Activated naive CD4-positive, alpha-beta T cell treated with anti-CD3 and anti-CD28 coated beads for 36 hours (primary cell): ENCODE measurements around the gene NEURL1B. TPM values are rescaled to one million over a fixed set of nuclear protein-coding genes. Genes with fewer than 3 reads are reported as not detected.

Experiments
- CTCF ChIA-PET: fragments of 350-600 bp; sonication (Branson Sonifier 250); formaldehyde crosslinking; loops from one replicate; lab custom pipeline; 2021; ENCODE audit warnings: antibody characterized with exemption; lab: Charles Lee
- DNase-seq: peaks from one replicate; pipeline ENCODE4 v3.0.0-alpha.2; 2020
- H3K27ac Mint-ChIP-seq: one replicate; pipeline ENCODE4 v1.8.0; 2021; ENCODE audit warnings: mild to moderate bottlenecking, mixed read lengths
- H3K27me3 Mint-ChIP-seq: one replicate; pipeline ENCODE4 v1.8.0; 2021; ENCODE audit warnings: low read depth, mixed read lengths
- H3K36me3 Mint-ChIP-seq: one replicate; pipeline ENCODE4 v1.8.0; 2021; ENCODE audit warnings: low read depth, mixed read lengths
- H3K4me1 Mint-ChIP-seq: one replicate; pipeline ENCODE4 v1.8.0; 2021; ENCODE audit warnings: low read depth, mixed read lengths
- H3K4me3 Mint-ChIP-seq: one replicate; pipeline ENCODE4 v1.8.0; 2021; ENCODE audit warnings: mild to moderate bottlenecking, moderate library complexity, mixed read lengths
- H3K9me3 Mint-ChIP-seq: one replicate; pipeline ENCODE4 v1.8.0; 2021; ENCODE audit warnings: mixed read lengths
- intact Hi-C: fragments of 100-400 bp; cut with micrococcal nuclease; formaldehyde crosslinking; loops from one replicate; pipeline ENCODE4 v1.15.1; 2023
- total RNA-seq, 2 experiments: library from RNA; stranded (reverse); gene quantifications; one replicate each; pipeline ENCODE4 v1.2.3, GENCODE V29; 2021

The NEURL1B gene
- total RNA-seq, 2 experiments from 2014 or later = 0.57 to 0.64 TPM

DNA sequence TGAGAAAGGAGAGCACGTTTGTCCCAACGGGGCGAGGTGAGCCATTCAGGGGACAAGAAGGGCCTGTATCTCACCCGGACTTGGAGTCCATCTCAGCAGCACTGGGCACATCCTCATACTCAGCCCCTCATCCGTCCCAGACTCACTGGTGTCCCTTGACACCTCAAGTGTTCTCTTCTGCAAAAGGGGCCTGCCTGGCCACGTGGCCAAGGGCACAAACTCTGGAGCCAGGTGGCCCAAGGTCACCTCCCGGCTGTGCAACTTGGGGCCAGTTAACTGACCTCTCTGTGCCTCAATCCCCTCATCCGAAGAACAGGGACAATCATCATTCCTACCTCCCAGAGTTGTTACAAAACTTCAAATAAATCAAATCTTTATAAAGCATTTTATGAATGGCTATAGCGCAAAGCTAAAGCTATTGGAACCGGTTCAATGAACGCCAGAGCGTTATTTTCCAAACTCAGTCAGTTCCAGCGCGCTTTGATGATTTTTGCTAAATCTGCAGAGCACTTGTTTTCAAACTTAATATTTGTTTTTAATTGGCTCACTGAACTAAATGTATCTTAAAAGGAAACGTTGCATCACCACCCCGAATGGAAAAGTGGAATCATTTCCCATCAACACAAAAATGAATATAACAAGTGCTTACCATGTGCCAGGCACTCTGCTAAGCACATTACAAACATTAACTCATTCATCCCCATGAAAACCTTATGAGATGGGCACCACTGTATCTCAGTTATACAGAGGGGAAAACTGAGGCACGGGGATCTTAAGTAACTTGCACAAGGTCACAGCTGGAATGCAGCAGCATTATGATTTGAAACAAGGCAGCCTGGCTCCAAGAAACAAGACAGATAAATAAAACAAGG, 80.6 kb downstream of the NEURL1B start:
- CTCF ChIA-PET = interaction anchor here (0.6 to 1.4 kb wide), 4 partner anchors 17 to 243 kb away, joined by 3 to 6 read pairs (median 4); no protein-coding TSS in a partner anchor
- no peaks in the 10 kb centered on the region for H3K27me3 Mint-ChIP-seq
- peaks cover 5% of the 10 kb centered on the region for H3K4me1 Mint-ChIP-seq
- H3K36me3 Mint-ChIP-seq = no peaks in the 10 kb centered on the region
- H3K4me3 Mint-ChIP-seq = no peak overlapping the region
- H3K9me3 Mint-ChIP-seq = no peaks in the 10 kb centered on the region
- DNase-seq = no peak
- intact Hi-C loops = no loop called here
- H3K27ac Mint-ChIP-seq = no peak overlapping the region

DNA sequence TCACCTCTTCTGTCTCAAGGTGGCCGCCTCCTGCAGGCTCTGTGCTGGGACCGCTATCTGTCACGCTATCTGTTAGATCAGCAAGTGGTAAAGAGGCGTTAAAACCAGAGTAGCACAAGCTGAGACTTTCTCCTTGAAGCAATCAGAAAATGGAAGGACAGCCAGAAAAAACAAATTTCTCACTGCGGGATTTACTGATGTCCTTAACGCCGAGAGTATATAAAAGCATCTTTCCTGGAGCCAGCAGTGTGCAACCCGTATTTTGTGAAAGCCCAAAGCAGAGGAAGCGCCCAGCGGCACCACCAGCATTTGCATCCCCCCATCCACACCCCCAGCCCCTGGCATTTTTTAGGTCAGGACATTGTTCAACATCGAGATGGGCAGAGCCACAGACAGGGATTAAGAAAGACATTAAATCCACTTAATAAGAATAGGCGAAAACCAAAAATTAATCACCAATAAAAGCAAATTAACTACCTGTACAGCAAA, 81.3 kb downstream of the NEURL1B start:
- intact Hi-C loops = no loop called here
- H3K36me3 Mint-ChIP-seq = no peaks in the 10 kb centered on the region
- H3K9me3 Mint-ChIP-seq = no peaks in the 10 kb centered on the region
- H3K4me3 Mint-ChIP-seq = no peak overlapping the region
- no peak overlapping the region for H3K27ac Mint-ChIP-seq
- H3K27me3 Mint-ChIP-seq = no peaks in the 10 kb centered on the region
- H3K4me1 Mint-ChIP-seq = peaks cover 5% of the 10 kb centered on the region
- no peak for DNase-seq
- CTCF ChIA-PET = interaction anchor here (0.6 to 3.4 kb wide), 4 partner anchors 8 to 116 kb away, joined by 3 to 19 read pairs (median 4); no protein-coding TSS in a partner anchor

DNA sequence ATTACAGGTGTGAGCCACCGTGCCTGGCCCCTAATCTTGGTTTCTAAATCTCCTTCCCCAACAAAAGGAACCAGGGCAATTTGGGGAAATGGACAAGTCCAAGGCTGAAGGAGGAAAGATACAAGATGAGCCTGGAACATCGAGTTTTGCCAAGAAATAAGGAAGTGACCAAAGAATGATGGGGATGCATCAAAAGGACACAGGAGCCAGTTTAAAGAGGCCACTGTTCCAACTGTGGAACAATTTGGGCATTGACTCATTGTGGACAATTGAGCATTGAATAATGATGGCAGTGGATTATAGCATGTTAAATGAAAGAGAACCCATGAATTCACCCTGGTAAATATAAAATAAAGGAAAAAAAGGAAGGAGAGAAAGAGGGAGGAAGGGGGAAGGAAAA, 82.4 kb downstream of the NEURL1B start:
- H3K4me3 Mint-ChIP-seq = no peak overlapping the region
- no peaks in the 10 kb centered on the region for H3K9me3 Mint-ChIP-seq
- H3K4me1 Mint-ChIP-seq = peaks cover 5% of the 10 kb centered on the region
- H3K27me3 Mint-ChIP-seq = no peaks in the 10 kb centered on the region
- no peak for DNase-seq
- CTCF ChIA-PET = interaction anchor here (3.4 kb wide), 1 partner anchor 9 kb away, joined by 19 read pairs; no protein-coding TSS in a partner anchor
- H3K36me3 Mint-ChIP-seq = no peaks in the 10 kb centered on the region
- H3K27ac Mint-ChIP-seq = no peak overlapping the region
- intact Hi-C loops = no loop called here

DNA sequence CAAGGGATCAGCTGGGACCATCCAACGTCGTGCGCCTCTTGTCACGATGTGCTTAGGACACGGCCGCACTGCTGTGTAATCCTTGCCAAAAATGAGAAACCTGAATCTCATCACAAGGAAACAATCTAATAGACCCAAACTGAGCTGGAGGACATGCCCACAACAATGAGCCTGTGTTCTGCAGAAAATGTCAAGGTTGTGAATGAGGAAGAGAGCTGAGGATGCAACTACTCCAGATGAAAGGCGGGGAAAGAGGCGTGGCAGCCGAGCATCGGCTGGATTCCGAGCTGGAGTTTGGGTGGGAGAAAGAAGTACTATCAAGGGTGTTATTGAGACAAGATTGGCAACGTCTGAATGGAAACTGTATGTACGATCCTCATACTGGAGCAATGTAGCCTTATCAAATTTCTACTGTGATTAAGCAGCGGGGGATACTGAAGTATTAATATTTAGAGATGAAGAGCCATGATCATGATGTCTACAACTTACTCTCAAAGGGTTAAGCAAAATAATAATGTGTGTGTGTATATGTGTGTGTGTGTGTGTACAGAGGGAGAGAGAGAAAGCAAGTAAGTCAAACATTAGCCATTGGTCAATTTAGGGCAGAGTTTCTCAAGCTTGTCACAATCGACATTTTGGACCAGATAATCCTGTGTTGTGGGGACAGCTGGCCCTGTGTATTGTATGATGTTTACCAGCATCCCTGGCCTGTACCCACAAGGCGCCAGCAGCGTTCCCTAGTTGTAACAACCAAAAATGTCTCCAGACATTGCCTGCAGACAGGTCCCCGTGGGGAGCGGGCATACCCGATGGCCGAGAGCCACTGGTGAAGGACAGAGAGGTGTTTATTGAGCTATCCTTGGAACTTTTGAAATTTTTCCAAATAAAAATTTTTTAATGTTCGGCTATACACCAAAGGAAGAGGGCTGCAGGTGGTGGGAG, 83.5 kb downstream of the NEURL1B start:
- H3K4me1 Mint-ChIP-seq = peaks cover 5% of the 10 kb centered on the region
- intact Hi-C loops = no loop called here
- no peaks in the 10 kb centered on the region for H3K36me3 Mint-ChIP-seq
- no peaks in the 10 kb centered on the region for H3K27me3 Mint-ChIP-seq
- H3K9me3 Mint-ChIP-seq = no peaks in the 10 kb centered on the region
- no peak for DNase-seq
- CTCF ChIA-PET = interaction anchor here (0.7 to 3.4 kb wide), 2 partner anchors 10 to 209 kb away, joined by 3 to 19 read pairs; no protein-coding TSS in a partner anchor
- H3K27ac Mint-ChIP-seq = no peak overlapping the region
- H3K4me3 Mint-ChIP-seq = no peak overlapping the region

DNA sequence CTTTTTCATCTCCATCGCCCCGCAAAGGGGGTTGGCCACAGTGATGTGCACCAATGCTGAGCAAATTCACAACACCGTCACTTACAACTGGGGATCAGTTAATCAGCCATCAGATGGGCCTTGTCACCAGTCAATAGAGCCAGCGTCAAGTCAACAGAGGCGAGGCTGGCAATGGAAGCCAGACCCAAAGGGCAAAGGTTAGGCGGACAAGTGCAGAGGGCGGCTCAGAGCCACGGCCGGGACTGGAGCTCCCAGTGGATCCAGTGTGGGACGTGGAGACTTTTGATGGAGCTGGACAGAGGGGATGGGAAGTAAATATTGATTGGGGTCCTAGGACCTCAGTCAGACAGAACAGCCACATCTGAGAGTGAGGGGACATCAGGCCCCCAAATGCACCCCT, 84.2 kb downstream of the NEURL1B start:
- Mint-ChIP-seq H3K4me1 (peaks cover 5% of the 10 kb centered on the region), H3K36me3 (no peaks in the 10 kb centered on the region), H3K9me3 (no peaks in the 10 kb centered on the region)

DNA sequence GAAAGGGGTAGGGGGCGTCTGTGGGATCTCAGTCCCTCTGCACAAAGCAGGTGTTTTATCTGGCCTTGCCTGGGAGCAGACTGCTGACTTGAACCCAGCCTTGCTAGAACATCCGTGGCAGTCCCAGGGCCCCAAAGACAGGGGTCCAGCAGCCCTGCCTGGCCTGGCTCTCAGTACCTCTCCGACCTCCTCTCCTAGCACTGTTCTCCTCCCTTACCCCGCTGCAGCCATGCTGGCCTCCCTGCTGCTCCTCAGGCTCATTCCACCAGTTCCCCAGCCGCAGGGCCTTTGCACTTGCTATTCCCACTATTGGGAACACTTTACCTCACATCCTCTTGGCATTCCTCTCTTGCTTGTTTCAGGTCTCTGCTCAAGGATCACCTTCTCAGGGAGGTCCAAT, 84.7 kb downstream of the NEURL1B start:
- H3K27me3 Mint-ChIP-seq = no peaks in the 10 kb centered on the region
- no peaks in the 10 kb centered on the region for H3K36me3 Mint-ChIP-seq
- H3K4me3 Mint-ChIP-seq = no peak overlapping the region

More for the DNA sequence above, 84.2 kb downstream of the NEURL1B start:
- intact Hi-C loops = no loop called here
- Mint-ChIP-seq H3K27me3 (no peaks in the 10 kb centered on the region), H3K27ac (no peak overlapping the region), H3K4me3 (no peak overlapping the region)
- CTCF ChIA-PET = interaction anchor here (3.4 kb wide), 1 partner anchor 11 kb away, joined by 19 read pairs; no protein-coding TSS in a partner anchor
- no peak for DNase-seq

DNA sequence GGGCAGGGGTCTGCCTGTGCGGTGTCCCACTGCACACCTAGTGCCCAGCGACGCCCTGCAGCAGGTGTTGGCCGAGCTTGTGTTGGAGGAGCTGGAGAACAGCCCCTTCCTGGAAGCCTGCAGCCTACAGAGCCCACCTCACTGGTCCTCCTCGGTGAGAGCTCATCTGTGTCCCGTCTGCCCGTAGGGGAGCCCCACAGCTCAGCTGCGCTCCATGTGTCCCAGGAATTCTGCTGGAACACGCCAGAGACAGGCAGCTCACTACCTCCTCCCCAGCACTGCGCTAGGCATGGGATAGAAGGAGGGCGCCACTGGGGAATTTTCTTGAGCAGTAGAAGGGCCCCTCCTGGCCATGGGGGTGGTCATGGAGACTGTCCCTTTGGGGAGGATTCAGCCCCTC, 85.9 kb downstream of the NEURL1B start:
- CTCF ChIA-PET = interaction anchor here (0.8 to 1.0 kb wide), 2 partner anchors 12 to 206 kb away, joined by 3 to 5 read pairs; no protein-coding TSS in a partner anchor
- H3K27me3 Mint-ChIP-seq = no peaks in the 10 kb centered on the region
- no peaks in the 10 kb centered on the region for H3K36me3 Mint-ChIP-seq

More for the DNA sequence above, 84.7 kb downstream of the NEURL1B start:
- Mint-ChIP-seq H3K27ac (no peak overlapping the region), H3K9me3 (no peaks in the 10 kb centered on the region), H3K4me1 (peaks cover 5% of the 10 kb centered on the region)
- CTCF ChIA-PET = interaction anchor here (1.0 to 3.4 kb wide), 2 partner anchors 11 to 12 kb away, joined by 5 to 19 read pairs; no protein-coding TSS in a partner anchor
- intact Hi-C loops = no loop called here
- no peak for DNase-seq

DNA sequence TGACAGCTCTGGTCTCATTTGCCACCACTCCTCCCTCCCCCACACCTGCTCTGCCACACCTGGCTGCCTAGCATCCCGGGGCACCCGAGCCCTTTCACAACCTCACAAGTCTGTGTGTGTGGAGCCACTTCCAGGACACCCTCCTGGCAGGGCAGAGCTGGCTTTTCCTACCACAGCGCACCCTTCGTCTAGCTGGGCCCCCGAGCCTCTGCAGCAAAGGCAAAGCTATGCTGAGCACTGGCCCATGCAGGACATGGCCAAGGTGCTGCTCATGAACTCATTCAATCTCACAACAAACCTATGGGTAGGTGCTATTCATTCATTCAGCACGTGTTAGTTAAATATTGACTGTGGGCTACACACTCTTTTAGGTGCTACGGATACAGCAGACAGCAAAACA, 86.5 kb downstream of the NEURL1B start:
- CTCF ChIA-PET = interaction anchor here (1.2 kb wide), 2 partner anchors 13 to 44 kb away, joined by 3 to 4 read pairs; partner anchors contain the start of gene DUSP1
- H3K27me3 Mint-ChIP-seq = no peaks in the 10 kb centered on the region
- intact Hi-C loops = no loop called here
- H3K27ac Mint-ChIP-seq = no peak overlapping the region
- H3K4me3 Mint-ChIP-seq = no peak overlapping the region
- H3K9me3 Mint-ChIP-seq = no peaks in the 10 kb centered on the region
- no peaks in the 10 kb centered on the region for H3K4me1 Mint-ChIP-seq
- no peaks in the 10 kb centered on the region for H3K36me3 Mint-ChIP-seq
- no peak for DNase-seq

More for the DNA sequence above, 85.9 kb downstream of the NEURL1B start:
- Mint-ChIP-seq H3K4me3 (no peak overlapping the region), H3K4me1 (peaks cover under 1% of the 10 kb centered on the region), H3K9me3 (no peaks in the 10 kb centered on the region), H3K27ac (no peak overlapping the region)
- intact Hi-C loops = no loop called here
- no peak for DNase-seq

DNA sequence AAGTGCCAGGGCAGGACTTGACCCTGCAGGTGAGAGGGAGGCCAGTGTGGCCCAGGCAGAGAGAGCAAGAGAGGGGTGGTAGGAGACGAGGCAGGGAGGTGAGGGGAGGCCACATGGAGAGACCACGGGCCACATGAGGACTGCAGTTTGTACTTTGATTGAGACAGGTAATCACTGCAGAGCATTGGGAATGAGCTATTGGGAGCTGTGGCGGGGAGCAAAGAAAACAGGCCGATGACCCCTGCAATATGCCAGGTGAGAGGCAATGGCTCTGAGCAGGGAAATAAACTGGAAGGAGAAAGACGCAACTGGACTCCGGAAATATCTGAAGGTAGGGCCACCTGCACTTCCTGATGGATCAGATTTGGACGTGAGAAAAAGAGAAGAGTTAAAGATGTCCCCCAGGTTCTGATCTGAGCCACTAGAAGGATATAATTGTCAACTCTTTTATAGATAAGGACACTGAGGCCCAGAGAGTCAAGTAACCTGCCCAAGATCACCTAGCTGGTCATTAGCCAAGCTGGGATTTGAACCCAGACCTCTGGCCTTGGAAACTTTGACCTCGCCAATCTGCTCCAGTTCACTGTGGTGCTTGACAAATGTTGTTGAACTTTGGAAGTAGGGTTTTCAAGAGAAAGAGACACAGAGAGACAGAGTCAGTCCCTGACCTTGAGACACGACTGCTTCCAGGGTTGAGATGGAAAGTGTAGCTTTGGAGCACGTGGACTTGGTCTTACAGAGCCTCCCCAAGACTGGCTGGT, 87.6 kb downstream of the NEURL1B start:
- Mint-ChIP-seq H3K4me3 (no peak overlapping the region), H3K4me1 (no peaks in the 10 kb centered on the region), H3K27ac (no peak overlapping the region), H3K27me3 (no peaks in the 10 kb centered on the region), H3K36me3 (no peaks in the 10 kb centered on the region), H3K9me3 (no peaks in the 10 kb centered on the region)
- CTCF ChIA-PET = interaction anchor here (1.0 to 1.7 kb wide), 5 partner anchors 12 to 203 kb away, joined by 3 to 6 read pairs (median 4); partner anchors contain the start of gene DUSP1
- intact Hi-C loops = no loop called here
- no peak for DNase-seq

DNA sequence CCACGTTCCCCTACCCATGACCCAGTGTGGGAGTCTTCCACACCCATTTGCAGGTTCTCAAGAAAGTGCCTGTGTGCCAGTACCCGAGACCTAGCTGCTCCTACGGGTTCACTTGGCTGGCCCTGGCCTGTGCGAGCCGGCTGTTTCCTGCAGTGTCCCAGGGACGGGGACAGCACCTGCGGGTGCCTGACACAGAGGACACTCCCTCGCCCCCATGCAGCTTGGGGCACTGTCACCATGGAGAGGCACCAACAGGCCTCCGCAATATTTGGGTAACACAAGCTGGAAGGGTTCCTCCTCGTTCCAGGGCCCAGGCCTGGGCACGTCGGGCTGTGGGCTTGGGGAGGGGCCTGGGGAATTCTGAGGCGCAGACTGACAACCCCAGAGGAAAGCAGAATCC, 88.5 kb downstream of the NEURL1B start:
- H3K36me3 Mint-ChIP-seq = no peaks in the 10 kb centered on the region
- CTCF ChIA-PET = interaction anchor here (0.5 to 1.7 kb wide), 3 partner anchors 16 to 202 kb away, joined by 3 to 6 read pairs (median 5); no protein-coding TSS in a partner anchor
- no peaks in the 10 kb centered on the region for H3K9me3 Mint-ChIP-seq
- intact Hi-C loops = no loop called here
- no peak overlapping the region for H3K4me3 Mint-ChIP-seq
- no peaks in the 10 kb centered on the region for H3K27me3 Mint-ChIP-seq
- no peak for DNase-seq
- H3K27ac Mint-ChIP-seq = no peak overlapping the region
- no peaks in the 10 kb centered on the region for H3K4me1 Mint-ChIP-seq

DNA sequence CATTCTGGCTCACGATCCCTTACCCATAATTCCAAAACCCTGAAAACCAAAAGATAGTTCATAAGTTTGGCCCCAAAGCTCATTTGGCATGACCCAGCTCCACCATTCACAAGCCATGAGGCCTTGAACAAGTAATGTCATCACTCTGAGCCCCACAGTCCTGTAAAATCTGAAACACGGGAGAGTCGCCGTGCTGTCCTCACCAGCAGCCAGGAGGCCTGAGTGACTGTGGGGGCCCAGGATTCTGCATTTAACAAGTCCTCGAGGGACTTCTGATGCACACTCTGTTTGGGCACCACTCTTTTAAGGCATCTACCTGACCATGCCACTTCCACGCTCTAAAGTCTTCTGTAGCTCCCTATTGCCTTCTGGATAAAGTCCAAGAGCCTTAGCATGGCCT, 89.2 kb downstream of the NEURL1B start:
- intact Hi-C loops = no loop called here
- DNase-seq = no peak
- H3K9me3 Mint-ChIP-seq = no peaks in the 10 kb centered on the region
- no peaks in the 10 kb centered on the region for H3K4me1 Mint-ChIP-seq
- CTCF ChIA-PET = interaction anchor here (0.7 to 1.7 kb wide), 2 partner anchors 17 to 182 kb away, joined by 3 to 6 read pairs; no protein-coding TSS in a partner anchor
- H3K4me3 Mint-ChIP-seq = no peak overlapping the region
- H3K27ac Mint-ChIP-seq = no peak overlapping the region
- H3K27me3 Mint-ChIP-seq = no peaks in the 10 kb centered on the region
- H3K36me3 Mint-ChIP-seq = no peaks in the 10 kb centered on the region
